Stimulated activated CD4-positive, alpha-beta T cell treated with anti-CD3 and anti-CD28 coated beads, Interleukin-12 subunit alpha, Interleukin-12 subunit beta, amount 100 ng/mL, for 48 hours (primary cell): Measurements from ENCODE around the gene SCYGR6.

Source experiments
- DNase-seq, 3 donors: peaks; one replicate each; pipeline ENCODE4 v3.0.0-alpha.2; 2020; ENCODE audit warnings: low read depth in 2 of 3, low spot score in 1 of 3

SCYGR6 gene

GRCh38 chr2:227716501-227716900, 8.1 kb downstream of the SCYGR6 start:
- no peak for DNase-seq

- no peak for DNase-seq
Observed at GRCh38 chr2:227713291-227713690, 11.3 kb downstream of the SCYGR6 start.

DNA sequence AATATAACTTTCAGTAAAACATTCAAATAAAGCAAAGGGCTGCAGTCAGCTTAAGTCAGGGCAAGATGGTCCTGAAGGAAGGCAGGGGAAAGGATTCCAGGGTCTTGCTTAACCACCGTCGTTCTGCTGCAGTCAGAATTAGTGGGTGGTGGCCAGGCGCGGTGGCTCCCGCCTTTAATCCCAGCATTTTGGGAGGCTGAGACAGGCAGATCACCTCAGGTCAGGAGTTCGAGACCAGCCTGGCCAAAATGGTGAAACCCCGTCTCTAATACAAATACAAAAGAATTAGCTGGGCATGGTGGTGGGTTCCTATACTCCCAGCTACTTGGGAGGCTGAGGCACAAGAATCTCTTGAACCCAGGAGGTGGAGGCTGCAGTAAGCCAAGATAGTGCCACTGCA, 13.6 kb downstream of the SCYGR6 start:
- DNase-seq: no peak

DNA sequence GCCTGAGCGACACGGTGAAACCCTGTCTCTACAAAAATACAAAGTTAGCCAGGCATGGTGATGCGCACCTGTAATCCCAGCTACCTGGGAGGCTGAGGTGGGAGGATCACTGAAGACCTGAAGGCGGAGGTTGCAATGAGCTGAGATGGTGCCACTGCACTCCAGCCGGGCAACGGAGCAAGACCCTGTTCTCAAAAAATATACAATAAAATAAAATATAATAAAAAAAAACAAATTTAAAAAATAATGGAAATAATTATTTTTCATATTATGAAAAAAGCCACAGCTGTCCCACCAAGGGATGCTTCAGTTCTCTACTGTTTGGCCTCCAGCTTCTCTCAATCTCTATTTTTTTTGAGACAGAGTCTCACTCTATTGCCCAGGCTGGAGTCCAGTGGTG, 17.2 kb downstream of the SCYGR6 start:
- no peak for DNase-seq

DNA sequence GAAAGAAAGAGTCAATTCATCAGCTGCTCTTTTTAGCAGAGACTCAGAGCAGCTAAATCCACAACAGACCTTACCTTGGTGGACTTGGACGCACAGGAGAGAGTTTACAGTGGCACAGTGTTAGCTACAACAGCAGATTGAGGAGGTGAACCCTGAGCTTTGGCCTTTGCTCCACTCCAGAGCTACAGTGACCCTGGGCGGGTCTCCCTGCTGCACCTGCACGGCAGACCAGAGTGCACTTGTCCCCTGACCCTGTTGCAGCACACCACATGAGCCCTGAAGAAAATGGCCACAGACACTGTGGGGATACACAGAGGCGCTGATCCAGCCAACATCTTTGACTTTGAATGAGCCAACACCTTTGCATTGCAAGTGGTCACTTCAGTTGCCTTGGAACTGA, 17.7 kb downstream of the SCYGR6 start:
- no peak for DNase-seq

- no peak for DNase-seq
Observed at GRCh38 chr2:227703961-227704360, 20.6 kb downstream of the SCYGR6 start.

GRCh38 chr2:227703280-227703732, 21.3 kb downstream of the SCYGR6 start:
- DNase-seq: no peak

- no peak for DNase-seq
Observed at GRCh38 chr2:227701556-227701955, 23.0 kb downstream of the SCYGR6 start.

- no peak for DNase-seq
Observed at GRCh38 chr2:227696990-227697679, 27.4 kb downstream of the SCYGR6 start.

- no peak for DNase-seq
Observed at GRCh38 chr2:227687189-227687588, 37.4 kb downstream of the SCYGR6 start.

- no peak for DNase-seq
Observed at GRCh38 chr2:227684258-227684657, 40.3 kb downstream of the SCYGR6 start.

- no peak for DNase-seq
Observed at GRCh38 chr2:227677928-227678327, 46.6 kb downstream of the SCYGR6 start.

DNA sequence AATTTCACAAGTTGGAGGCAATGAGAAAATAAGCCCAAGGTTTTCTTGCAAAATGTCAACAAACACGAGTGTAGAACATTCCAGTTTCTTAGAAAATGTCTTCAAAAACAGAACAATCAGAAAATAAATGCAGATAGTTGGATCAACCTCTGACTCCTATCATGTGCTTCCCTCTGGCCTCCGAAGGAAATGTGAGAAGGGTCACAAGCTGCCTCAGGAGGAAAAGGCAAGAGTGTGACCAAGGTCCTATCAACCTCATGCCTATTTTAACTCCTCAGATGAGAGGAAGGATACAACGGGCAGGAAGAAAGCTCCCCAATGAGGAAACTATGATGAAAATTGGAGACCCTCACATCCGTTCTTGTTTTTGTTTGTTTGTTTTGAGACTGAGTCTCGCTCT, 50.1 kb downstream of the SCYGR6 start:
- DNase-seq: no peak
